ENCODE measurements around the gene TCEA2. TPM values are rescaled to one million over a fixed set of nuclear protein-coding genes. Genes with fewer than 3 reads are reported as not detected.
A peak's percentile ranks its signal among the peaks of the same experiment; 100 is the strongest.

TCEA2 gene
- total RNA-seq, 2 donors from 2014 or later, result 45.0 to 69.5 TPM

GRCh38 chr20:64041781-64042053 lies 21.3 kb upstream of the TCEA2 start:
- 22% methylated on average over 11 of the region's 11 CpGs for WGBS

GRCh38 chr20:64042054-64042781 lies 20.8 kb upstream of the TCEA2 start:
- Histone ChIP-seq H3K36me3 (no peaks in the 10 kb centered on the region), H3K27me3 (replicated peaks; ENCODE audit: insufficient read depth) (no peaks in the 10 kb centered on the region), H3K4me1 (replicated peaks) (peaks cover 3% of the 10 kb centered on the region), H3K4me3 (peak overlapping the region; percentile 25 to 39), H3K9me3 (no peaks in the 10 kb centered on the region), H3K27ac (peak overlapping the region in 1 of 2 donors; percentile 14)
- intact Hi-C loops (cut with DNase I), result no loop called here
- DNase-seq (ENCODE audit: low spot score), result no peak
- TF ChIP-seq CTCF (IDR thresholded peaks at IDR 0.05), result no peak
- TF ChIP-seq POLR2A (IDR thresholded peaks at IDR 0.05), result no peak
- no peak for TF ChIP-seq POLR2AphosphoS5 (IDR thresholded peaks at IDR 0.05)
- 3% methylated on average over 35 of the region's 55 CpGs for WGBS

More at GRCh38 chr20:64041781-64042053, 21.3 kb upstream of the TCEA2 start:
- TF ChIP-seq POLR2AphosphoS5 (IDR thresholded peaks at IDR 0.05) (no peak), POLR2A (IDR thresholded peaks at IDR 0.05) (no peak), CTCF (IDR thresholded peaks at IDR 0.05) (no peak)
- no peak for DNase-seq (ENCODE audit: low spot score)
- intact Hi-C loops (cut with DNase I), result no loop called here
- Histone ChIP-seq H3K27me3 (replicated peaks; ENCODE audit: insufficient read depth) (no peaks in the 10 kb centered on the region), H3K4me1 (replicated peaks) (peaks cover 3% of the 10 kb centered on the region), H3K9me3 (no peaks in the 10 kb centered on the region), H3K36me3 (no peaks in the 10 kb centered on the region), H3K27ac (peak overlapping the region in 1 of 2 donors; percentile 14), H3K4me3 (peak overlapping the region in 1 of 2 donors; percentile 39)

GRCh38 chr20:64043768-64044167 lies 19.2 kb upstream of the TCEA2 start:
- TF ChIP-seq CTCF (IDR thresholded peaks at IDR 0.05) (no peak), POLR2AphosphoS5 (IDR thresholded peaks at IDR 0.05) (no peak), POLR2A (IDR thresholded peaks at IDR 0.05) (no peak)
- Histone ChIP-seq H3K27ac (no peak overlapping the region), H3K36me3 (no peaks in the 10 kb centered on the region), H3K27me3 (replicated peaks; ENCODE audit: insufficient read depth) (peaks cover 3% of the 10 kb centered on the region), H3K4me3 (no peak overlapping the region), H3K4me1 (replicated peaks) (peaks cover 3% of the 10 kb centered on the region), H3K9me3 (no peaks in the 10 kb centered on the region)
- DNase-seq (ENCODE audit: low spot score), result no peak
- intact Hi-C loops (cut with DNase I), result no loop called here
- WGBS, result 88% methylated on average over 9 of the region's 9 CpGs

GRCh38 chr20:64044484-64045247 lies 18.3 kb upstream of the TCEA2 start:
- Histone ChIP-seq H3K27me3 (replicated peaks; ENCODE audit: insufficient read depth) (peaks cover 3% of the 10 kb centered on the region), H3K9me3 (no peaks in the 10 kb centered on the region), H3K36me3 (no peaks in the 10 kb centered on the region), H3K4me3 (no peak overlapping the region), H3K27ac (no peak overlapping the region), H3K4me1 (replicated peaks) (peaks cover 3% of the 10 kb centered on the region)
- intact Hi-C loops (cut with DNase I), result no loop called here
- TF ChIP-seq POLR2AphosphoS5 (IDR thresholded peaks at IDR 0.05), result no peak
- no peak for TF ChIP-seq CTCF (IDR thresholded peaks at IDR 0.05)
- no peak for TF ChIP-seq POLR2A (IDR thresholded peaks at IDR 0.05)
- no peak for DNase-seq (ENCODE audit: low spot score)
- WGBS, result 57% methylated on average over 10 of the region's 14 CpGs

Data from prostate gland (tissue), 2 donors.